Activated effector memory CD4-positive, alpha-beta T cell treated with anti-CD3 and anti-CD28 coated beads, Interleukin-2, amount 50 U/mL, for 16 hours (primary cell): Measurements from ENCODE around the gene RGS10.

Source experiments
- DNase-seq: peaks from one replicate; pipeline ENCODE4 v3.0.0-alpha.2; 2020

The RGS10 gene

DNA sequence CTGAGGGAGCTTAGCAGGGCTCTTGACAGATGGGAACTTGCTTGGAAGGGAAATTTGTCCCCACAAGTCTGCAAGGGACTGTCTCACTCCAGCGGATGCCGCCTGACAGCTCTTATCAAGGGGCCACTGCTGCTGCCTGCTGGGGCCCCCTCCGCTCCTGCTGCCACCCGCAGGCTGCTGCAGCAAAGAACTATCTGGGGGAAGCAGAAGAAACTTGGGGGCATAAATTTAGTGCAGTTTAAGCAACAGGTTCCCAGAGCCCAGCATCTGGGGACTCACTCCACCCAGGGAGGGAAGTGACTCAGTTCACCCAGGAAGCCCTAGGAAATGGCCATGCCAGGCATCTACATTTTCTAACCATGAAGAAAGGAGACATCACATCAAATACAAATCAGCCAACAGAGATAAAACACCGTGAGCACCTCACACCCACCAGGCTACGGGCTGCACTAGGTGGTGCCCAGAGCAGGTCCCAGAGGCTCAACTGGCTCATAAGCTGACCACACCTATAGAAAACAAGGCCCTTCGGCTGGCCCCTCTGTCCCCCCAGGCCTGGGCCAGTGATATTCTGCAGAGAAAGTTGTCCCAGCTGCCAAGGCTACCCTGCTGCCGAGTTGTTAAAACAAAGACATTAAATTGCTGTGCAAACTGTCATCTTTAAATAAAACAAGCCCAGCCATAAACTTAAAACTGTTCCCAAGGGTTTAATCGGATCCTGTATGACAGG is 3.7 kb downstream of the RGS10 start:
- peak; percentile 69 for DNase-seq

DNA sequence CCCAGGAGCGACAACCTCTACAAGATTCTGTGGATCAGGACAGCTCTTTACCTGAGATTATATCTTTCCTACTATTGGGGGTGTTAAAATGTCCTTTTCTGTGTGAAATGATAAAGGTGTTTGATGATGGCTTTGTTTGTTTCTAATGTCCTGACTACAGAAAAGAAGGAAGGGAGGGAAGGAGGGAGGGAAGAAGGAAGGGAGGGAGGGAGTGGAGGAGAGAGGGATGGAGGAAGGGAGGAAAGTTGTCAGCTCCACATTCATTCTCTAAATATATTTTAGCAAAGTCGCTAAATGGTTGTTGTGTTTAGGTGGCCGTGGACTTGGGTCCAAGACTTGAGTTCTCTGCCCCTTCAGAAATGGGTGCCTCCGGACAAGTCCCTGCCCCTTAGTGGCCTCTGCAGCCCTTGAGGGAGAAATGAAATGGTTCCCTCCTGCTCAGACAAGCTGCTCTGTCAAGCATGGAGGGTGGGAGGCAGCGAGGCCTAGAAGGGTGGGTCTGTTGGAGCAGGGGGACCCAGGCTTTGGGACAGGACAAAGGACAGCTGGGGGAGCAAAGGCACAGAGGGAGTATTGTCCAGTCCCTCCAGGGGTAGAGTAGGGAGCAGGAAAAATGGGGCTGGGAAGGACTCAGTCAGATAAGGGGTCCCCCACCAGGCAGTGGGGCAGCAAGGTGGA is 4.4 kb downstream of the RGS10 start:
- peak; percentile 59 for DNase-seq

DNA sequence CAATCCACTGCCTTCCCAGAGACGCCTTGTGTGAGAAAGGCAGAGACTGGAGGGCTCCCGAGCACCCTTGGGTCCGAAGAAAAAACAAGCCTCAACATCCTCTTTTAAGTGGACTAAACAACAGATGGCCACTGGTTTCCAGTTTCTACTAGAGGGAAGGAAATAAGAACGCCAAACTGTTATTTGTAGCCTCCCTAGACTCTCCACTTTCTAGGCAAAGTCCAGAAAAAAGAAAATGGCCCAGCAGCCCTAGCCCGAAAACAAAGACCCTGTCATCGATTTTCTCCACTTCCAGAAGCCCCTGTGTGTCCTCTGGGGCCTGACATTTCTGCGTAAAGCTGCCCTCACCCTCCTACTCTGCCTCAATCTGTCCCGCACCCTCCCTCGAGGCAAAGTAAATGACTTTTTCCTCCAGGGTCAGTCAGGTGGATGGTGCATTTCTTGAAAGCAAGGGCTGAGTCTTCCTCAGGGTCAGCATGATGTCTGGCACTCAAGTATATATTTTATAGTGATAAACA is 6.0 kb downstream of the RGS10 start:
- peak; percentile 14 for DNase-seq

DNA sequence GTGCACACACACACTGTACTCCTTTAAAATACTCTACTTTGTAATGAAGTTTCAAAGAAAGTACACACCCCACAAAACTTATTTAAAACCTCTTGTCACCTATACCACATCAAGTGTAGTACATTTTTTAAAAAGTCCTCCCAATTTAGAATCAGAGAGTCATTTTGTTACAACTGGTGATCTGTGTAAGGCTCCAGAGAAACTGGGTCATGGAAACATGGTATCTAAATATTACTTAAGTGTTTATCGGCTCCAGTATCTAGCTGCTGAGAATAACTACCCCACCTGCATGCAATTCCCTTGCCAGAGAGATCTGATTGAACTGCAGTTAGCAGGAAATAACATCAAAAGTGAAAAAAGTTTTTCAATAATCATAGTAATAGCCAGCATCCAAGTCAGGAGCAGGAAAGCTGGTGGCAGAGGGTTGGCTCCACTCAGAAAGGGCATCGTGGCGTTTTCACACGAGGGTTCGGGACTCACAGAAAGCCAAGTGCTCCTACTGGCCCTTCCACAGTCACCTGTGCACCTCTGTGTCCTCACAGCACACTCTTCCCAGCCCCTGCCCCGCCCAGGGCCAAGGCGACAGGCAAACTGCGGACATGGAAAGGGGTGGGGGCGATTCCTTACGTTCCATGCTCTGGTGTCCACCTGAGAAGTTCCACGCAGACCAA is 6.5 kb downstream of the RGS10 start:
- DNase-seq, result peak; percentile 57

DNA sequence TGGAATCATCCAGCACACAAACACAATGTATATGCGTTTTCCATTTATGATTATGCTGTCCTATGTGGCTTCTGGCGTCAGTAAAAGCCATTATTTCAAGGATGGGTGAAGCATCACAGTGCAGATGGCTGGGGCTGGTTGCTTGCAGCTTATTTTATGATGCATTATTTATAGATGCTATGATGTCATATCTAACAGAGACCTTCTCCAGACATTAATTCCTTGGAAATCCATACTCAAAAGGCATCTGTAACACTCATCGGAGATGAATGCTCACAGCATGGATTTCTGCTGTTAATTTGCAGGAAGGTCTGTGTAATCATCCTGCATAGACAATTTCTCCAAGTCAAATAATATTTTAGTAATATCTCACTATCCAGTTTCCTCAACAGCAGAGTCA is 7.2 kb downstream of the RGS10 start:
- peak; percentile 4 for DNase-seq

DNA sequence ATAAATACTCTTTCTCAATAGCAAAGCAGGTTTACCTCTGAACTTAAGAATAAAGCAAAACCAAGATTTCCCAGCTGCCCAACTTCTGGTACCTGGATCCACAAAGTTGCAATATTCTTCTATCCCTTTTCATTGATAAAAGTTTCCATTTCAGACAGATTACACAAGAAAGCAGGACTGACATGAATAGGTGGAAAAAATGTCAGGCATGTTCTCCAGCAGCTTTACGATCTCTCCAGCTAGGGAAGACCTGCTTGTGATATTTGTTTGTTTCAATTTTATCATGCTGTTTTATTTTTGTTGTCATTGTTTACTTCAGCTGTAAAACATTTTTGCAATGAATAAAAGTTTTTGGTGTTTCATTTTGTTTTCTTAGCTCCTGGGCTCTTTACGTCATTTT is 9.0 kb downstream of the RGS10 start:
- peak; percentile 1 for DNase-seq

DNA sequence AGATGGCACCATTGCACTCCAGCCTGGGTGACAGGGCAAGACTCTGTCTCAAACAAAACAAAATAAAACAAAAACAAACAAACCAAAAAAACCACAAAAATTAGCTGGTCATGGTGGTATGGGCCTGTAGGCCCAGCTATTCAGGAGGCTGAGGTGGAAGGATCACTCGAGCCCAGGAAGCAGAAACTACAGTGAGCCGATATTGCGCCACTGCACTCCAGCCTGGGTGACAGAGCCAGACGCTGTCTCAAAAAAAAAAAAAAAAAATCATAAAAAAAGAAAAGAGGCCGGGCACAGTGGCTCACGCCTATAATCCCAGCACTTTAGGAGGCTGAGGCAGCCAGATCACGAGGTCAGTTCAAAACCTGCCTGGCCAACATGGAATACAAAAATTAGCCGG is 9.7 kb downstream of the RGS10 start:
- peak; percentile 39 for DNase-seq

DNA sequence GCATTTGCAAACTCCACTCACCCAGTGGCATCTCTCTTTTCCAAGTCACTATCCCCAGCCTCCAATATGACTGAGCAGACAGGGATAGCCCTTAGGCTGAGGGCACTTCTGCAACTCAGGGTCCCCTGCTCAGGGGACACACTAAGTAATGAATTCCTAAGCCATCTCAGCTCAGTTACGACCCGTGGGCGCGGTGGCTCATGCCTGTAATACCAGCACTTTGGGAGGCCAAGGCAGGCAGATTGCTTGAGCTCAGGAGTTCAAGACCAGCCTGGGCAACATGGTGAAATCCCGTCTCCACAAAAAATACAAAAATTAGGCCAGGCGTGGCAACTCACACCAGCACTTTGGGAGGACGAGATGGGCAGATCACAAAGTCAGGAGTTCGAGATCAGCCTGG is 10.3 kb downstream of the RGS10 start:
- DNase-seq, result peak; percentile 48

DNA sequence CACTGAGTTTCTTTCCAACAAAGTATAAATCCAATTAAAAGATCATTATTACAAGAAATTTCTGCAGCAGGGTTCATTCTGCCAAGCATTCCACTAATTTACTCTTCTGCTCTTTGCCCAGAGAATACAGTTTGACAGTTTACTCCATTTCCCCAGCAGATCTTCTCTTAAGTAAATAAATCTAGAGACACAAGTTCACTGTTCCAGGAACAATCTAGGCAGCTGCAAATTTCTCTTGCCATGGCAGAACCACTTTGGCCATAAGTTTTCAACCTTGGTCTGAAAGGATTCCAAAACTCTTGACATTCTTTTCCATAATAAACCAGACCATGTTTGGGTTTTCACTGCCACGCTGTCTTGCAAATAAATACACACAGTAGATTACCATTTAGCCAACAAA is 11.5 kb downstream of the RGS10 start:
- no peak for DNase-seq

DNA sequence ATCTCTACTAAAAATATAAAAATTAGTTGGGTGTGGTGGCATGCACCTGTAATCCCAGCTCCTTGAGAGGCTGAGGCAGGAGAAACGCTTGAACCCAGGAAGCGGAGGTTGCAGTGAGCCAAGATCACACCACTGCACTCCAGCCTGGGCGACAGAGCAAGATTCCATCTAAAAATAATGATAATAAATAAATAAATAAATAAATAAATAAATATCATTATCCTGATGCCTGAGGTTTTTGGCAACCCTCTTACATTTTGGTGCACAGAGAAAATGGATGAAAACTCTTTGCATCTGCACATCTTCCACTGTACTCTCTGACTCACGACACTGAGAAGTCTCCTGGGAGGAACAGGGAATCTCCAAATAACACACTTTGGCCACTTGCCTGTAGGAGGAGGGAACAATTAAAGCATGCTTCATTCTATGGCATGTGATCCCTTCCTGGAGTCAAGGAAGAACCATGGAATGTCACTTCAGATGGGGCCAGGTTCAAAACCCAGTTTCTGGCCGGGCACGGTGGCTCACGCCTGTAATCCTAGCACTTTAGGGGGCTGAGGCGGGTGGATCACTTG is 13.8 kb downstream of the RGS10 start:
- DNase-seq, result peak; percentile 14

DNA sequence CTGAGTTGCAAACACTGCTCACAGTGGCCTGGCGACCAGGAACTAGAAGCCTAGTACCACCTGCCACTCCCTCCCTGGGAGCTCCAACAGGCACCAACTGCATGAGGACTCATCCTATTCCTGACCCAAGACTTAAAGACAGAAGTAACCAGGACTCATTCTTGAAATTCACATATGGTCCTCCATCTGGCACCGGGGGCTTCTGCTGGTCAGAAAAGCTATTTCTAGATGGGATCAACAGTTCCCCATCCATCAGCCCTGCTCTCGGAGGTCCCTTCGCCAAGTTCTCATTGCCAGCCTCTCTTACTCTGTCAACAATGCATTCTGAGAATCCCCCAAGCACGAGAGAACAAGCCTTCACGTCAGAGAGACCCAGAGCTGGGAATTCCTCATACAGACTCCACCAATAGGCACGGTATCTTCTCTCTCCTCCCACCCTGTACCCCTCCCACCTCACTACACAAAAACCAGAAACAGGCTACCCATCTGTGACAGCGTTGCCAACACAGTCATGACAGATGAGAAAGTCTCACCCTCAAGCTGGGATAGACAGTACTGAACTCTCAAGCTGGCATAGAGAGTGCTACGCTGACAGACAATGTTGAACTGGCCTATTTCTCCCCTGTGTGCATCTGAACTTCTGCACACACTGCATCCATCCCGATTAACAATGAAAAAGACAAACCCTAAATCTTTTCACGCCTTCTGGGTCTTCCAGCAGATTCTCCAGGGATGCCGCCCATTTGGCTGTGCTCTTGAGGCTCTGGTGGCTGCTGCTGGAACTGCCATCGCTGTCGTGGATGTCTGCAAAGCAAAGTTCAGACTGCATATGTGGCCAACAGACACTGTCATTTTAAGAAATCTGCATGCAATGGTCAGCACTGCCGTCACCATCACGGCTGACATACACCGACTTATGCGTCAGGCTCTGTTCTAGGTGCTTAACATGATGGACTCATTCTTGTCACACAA is 15.6 kb downstream of the RGS10 start:
- peak; percentile 58 for DNase-seq

DNA sequence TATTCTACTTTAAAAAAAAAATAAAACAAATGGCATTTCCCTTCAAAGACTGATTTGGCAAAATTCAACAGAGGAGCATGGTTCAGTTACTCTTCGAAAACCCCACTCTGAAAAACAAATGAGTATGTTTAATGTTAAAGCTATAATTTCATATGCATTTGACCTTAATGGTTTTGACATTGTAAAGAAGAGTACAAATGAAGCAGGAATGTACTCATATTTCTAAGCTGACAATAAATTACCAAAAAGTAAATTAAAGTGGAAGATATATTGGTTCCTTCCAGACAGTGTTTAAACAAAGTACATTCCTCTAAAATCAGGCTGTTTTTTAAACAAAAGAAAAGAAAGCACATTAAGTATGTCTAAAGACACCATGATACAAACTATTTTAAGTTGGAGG is 16.4 kb downstream of the RGS10 start:
- no peak for DNase-seq

DNA sequence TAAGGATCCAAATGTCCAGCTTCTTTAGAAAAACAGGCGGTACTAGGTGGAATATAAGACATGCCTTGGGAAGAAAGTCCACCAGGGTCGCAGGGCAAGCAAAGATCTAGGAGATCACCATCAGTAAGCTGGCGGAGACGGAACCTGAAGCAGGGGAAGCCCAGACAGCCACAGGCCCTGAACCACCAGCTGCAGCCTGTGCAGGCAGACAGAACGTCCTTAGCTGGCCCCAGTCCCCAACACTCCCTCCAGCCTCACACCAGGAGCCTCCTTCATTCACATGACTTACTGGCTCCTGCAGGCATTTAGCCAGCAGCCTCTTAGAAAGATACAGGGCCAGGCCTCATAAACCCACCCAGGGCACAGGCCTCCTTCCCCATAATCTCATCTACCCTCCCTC is 17.4 kb downstream of the RGS10 start:
- peak; percentile 30 for DNase-seq

DNA sequence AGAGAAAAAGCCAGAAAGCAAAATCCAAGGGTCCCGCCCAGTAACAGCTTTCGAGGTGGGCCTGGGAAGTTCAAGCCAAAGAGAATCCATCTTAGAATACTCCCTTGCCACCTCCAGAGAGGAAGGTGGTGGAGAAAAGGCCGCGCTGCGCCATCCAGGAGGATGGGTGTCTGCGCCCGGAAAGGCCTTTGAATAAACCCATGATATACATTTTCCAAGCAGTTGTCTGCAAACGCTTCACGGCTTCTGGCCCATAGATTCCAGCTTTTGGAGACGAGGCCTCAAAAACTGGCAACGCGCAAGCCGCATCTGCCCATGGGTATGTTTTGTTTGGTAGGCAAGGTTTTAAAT is 17.8 kb downstream of the RGS10 start:
- DNase-seq, result peak; percentile 9

DNA sequence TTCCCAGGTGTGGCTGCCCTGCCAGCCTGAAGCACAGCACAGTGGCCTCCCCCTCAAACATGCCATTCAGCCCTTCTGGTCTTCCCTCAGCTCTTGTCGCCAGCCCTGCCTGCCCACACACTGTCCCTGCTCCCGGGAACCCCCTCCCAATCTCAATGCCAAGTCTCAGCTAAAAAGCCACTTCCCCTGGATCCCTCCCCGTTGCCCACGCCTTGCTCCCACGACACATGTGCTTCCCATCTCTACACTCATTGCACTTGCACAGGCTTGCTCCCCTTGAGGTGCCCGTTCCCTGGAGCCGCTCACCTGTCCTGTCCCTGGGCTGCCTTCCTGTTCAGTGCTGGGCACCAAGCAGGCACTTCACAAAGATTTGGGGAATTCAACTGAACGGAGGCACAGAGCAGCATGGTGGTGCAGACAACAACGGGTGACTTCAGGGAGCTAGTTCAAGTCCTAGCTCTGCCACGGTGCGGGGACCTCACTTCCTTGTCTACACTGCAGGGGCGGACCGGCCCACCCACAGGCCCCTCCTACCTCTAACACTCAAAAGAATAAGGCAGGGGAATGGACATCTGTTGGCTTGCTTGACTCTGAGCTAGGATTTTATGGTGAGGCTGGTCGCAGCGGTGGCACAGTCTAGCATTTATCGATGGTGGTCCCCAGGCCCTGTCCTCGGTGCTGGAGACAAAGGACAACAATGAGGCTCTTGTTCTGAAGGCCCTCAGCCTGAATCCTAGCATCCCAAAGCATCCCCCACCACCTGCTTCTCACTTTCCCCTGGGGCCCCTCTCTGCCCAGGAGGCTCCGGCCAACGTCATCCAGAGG is 18.4 kb downstream of the RGS10 start:
- DNase-seq, result no peak

DNA sequence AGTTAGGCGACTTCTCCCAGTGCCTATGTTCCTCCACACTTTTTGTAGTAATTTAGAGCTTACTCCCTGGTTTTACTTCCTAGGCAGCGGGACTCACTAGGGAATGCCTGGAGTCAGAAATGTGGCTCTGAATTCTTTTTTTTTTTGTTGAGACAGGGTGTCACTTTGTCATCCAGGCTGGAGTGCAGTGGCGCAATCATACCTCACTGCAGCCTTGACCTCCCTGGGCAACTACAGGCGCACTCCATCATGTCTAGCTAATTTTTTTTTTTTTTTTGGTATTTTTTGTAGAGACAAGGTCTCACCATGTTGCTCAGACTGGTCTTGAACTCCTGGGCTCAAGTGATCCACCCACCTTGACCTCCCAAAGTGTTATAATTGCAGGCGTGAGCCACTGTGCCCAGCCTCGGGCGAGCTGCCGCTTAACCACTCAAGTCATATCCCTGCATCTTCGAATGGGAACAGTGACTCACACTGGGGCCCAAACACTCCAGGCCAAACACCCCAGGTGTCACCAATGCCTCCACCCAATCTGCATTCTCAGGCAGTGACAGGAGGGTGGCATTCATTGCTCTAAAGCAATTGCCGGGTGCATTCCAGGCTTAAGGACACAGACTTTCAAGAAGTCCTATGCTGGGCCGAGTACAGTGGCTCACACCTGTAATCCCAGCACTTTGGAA is 19.6 kb downstream of the RGS10 start:
- no peak for DNase-seq

DNA sequence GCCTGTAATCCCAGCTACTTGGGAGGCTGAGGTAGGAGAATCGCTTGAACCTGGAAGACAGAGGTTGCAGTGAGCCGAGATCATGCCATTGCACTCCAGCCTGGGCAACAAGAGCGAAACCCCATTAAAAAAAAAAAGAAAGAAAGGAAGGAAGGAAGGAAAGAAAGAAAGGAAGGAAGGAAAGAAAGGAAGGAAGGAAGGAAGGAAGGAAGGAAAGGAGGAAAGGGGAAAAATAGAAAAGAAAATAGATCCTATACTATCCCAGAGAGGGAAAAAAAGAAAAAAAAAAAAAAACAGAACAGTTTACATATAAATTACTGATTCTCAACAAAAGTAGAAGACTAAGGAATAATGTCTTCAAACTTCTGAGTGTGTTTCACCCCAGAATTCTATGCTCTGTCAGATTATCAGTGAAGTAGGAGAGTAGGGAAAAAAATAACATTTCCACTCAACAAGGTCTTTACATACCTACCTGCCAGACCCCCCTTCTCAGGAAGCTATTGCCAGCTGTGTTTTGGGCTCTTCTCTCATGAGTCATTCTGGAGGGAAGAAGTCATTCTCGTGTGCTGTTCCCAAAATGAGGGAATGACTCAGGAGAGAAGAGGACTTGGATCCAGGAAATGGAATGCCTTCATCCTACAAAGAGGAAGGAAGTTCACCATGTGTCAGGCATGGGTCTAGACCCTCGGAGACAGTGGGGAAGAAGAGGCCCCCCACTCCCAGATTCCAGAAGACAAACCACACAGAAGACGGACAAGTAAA is 20.9 kb downstream of the RGS10 start:
- no peak for DNase-seq

DNA sequence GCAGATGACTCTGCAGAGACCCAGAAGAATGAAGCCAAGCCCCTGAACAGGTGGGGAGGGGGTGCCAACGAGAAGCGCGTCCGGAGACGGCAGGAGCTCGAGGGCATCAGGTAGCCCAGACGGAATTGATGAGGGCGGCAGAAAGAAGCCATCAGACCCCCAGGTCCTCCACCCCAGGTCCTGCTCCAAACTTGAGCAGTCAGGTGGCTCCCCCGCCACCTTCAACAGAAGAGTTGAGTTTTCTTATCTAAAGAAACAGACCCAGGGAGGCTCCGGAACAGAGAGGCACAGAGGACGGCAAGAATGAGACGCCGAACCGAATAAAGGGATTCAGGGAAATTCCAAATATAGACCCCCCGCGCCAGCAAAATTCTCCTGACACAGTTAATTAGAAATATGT is 22.2 kb downstream of the RGS10 start:
- no peak for DNase-seq

DNA sequence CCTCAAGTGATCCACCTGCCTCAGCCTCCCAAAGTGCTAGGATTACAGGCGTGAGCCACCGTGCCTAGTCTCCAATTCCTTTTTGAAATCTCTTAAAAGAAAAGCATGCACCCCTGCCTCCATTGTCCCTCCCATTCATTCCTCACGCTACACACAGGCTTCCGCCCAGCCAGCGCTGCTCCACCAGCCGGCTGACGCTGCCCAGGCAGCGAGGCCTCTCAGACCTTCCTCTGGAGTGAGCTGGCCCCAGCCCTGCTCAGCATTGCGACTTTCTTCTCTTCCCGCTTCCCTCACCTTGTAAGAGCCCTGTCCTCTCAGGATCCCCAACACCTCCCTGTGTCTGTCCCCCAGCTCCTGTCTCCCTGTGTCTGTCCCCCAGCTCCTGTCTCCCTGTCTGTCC is 23.6 kb downstream of the RGS10 start:
- DNase-seq, result no peak

DNA sequence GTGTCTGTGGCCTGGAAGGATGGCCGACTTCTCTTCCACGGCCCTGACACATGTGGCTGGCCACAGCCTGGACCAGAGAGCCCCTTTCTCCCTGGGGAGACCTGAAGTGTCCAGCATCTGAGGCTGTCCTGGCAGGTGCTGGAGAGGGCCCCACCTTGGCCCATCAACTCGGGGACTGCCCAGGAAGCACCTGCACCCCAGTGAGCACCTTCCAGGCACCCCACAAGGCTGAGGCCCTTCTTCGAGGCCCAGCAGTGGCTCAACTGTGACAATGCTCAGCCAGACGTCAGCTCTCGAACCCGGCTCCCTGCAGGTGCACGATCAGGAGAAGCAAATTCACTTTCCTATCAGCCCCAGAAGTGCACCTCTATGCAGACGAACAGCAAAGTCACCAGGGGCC is 24.3 kb downstream of the RGS10 start:
- no peak for DNase-seq
